ENCODE results near the gene RNF212.

- TF ChIP-seq POLR2A (IDR thresholded peaks at IDR 0.05) (no peak), POLR2AphosphoS5 (IDR thresholded peaks at IDR 0.05) (peak in 1 of 3 donors; percentile 32)
- TF ChIP-seq, protein P1, sequence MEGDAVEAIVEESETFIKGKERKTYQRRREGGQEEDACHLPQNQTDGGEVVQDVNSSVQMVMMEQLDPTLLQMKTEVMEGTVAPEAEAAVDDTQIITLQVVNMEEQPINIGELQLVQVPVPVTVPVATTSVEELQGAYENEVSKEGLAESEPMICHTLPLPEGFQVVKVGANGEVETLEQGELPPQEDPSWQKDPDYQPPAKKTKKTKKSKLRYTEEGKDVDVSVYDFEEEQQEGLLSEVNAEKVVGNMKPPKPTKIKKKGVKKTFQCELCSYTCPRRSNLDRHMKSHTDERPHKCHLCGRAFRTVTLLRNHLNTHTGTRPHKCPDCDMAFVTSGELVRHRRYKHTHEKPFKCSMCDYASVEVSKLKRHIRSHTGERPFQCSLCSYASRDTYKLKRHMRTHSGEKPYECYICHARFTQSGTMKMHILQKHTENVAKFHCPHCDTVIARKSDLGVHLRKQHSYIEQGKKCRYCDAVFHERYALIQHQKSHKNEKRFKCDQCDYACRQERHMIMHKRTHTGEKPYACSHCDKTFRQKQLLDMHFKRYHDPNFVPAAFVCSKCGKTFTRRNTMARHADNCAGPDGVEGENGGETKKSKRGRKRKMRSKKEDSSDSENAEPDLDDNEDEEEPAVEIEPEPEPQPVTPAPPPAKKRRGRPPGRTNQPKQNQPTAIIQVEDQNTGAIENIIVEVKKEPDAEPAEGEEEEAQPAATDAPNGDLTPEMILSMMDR (IDR thresholded peaks at IDR 0.05), result no peak
These were observed 60.2 kb downstream of the RNF212 start for GRCh38 chr4:1053080-1053661.

All from stomach (tissue), 4 donors.